ENCODE data around the gene MACO1. TPM values are rescaled to one million over a fixed set of nuclear protein-coding genes. Genes with fewer than 3 reads are reported as not detected.
"Not testable (repeated sequence)": the region's sequence is repeated elsewhere in the genome, so short reads cannot be mapped to it uniquely, and the experiment has no call there.

The MACO1 gene
- total RNA-seq, 1 donor from 2014 or later, result 31.1 TPM

GRCh38 chr1:25425098-25426085 lies 5.3 kb upstream of the MACO1 start:
- no peak for DNase-seq (ENCODE audit: low read depth)

GRCh38 chr1:25427696-25428095 lies 3.0 kb upstream of the MACO1 start:
- no peak for DNase-seq (ENCODE audit: low read depth)

GRCh38 chr1:25428475-25429166 lies 2.1 kb upstream of the MACO1 start:
- DNase-seq (ENCODE audit: low read depth), result no peak

- DNase-seq (ENCODE audit: low read depth), result no peak
Measured at GRCh38 chr1:25430967-25431881, 527 bp downstream of the MACO1 start.

GRCh38 chr1:25431955-25432719 lies 1.4 kb downstream of the MACO1 start:
- DNase-seq (ENCODE audit: low read depth), result no peak

- no peak for DNase-seq (ENCODE audit: low read depth)
Measured at GRCh38 chr1:25432749-25433388, 2.2 kb downstream of the MACO1 start.

- peak; percentile 47 for DNase-seq (ENCODE audit: low read depth)
Measured at GRCh38 chr1:25433389-25434186, 2.9 kb downstream of the MACO1 start.

GRCh38 chr1:25435397-25436108 lies 4.9 kb downstream of the MACO1 start:
- no peak for DNase-seq (ENCODE audit: low read depth)

GRCh38 chr1:25437672-25438071 lies 7.0 kb downstream of the MACO1 start:
- no peak for DNase-seq (ENCODE audit: low read depth)

GRCh38 chr1:25439287-25439686 lies 8.6 kb downstream of the MACO1 start:
- DNase-seq (ENCODE audit: low read depth), result no peak

- DNase-seq (ENCODE audit: low read depth), result no peak
Measured at GRCh38 chr1:25442178-25442577, 11.5 kb downstream of the MACO1 start.

GRCh38 chr1:25443030-25443699 lies 12.5 kb downstream of the MACO1 start:
- DNase-seq (ENCODE audit: low read depth), result no peak

- DNase-seq (ENCODE audit: low read depth), result not testable (repeated sequence)
Measured at GRCh38 chr1:25444604-25445003, 13.9 kb downstream of the MACO1 start.

GRCh38 chr1:25445993-25446538 lies 15.4 kb downstream of the MACO1 start:
- DNase-seq (ENCODE audit: low read depth), result no peak

- peak; percentile 70 for DNase-seq (ENCODE audit: low read depth)
Measured at GRCh38 chr1:25447547-25447946, 16.9 kb downstream of the MACO1 start.

GRCh38 chr1:25450891-25451290 lies 20.2 kb downstream of the MACO1 start:
- DNase-seq (ENCODE audit: low read depth), result no peak

- DNase-seq (ENCODE audit: low read depth), result no peak
Measured at GRCh38 chr1:25451908-25452307, 21.2 kb downstream of the MACO1 start.

GRCh38 chr1:25456502-25456901 lies 25.8 kb downstream of the MACO1 start:
- DNase-seq (ENCODE audit: low read depth), result no peak
